Measurements from ENCODE around the gene ACSBG1. TPM values are rescaled to one million over a fixed set of nuclear protein-coding genes. Genes with fewer than 3 reads are reported as not detected.

The ACSBG1 gene
- total RNA-seq, 4 donors from 2014 or later, result 75.9 to 131 (median 92.8) TPM

DNA sequence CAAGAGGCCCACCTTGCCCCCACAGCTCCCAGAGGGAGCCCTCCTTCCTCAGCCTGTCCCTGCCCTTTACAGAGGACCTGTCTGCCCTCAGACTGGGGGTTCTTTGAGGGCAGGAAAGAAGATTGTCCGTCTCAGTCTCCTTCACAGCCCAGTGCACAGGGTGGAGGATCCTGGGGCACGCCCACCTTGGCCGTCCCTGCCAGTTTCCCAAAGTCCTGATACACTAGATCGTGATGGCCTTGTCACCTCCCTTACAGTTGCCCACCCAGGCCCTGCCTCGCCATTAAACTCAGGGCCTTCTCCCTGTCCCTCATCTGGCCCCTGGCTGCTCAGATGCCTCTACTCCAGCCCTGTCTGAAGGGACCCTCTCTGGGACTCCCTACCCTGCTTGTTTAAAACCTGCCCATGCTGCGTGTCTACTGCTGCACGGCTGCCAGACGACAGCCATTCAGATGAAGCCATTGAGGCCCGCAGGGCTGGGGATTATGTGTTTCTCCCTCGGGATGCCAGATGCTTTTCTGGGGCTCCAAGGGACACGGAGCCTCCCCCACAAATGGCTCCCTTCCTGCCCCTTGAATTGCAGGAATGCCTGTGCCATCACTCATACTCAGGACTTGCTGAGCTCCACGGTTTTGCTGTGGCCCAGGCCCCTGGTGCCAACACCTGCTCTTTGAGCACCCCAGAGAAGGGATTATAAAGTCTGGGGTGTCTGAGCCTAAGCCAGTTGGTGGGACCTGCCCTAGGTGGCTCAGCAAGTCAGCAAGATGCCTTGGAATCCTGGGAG lies 27.8 kb downstream of the ACSBG1 start:
- intact Hi-C loops (cut with DNase I; ENCODE audit: low total_unique reads), result no loop called here
- H3K4me3 ChIP-seq (ENCODE audit: low read depth, poor library complexity, severe bottlenecking), result no peak overlapping the region
- DNase-seq (ENCODE audit: low spot score in 2 of 2), result peak; percentile 10 to 81
- no peak for TF ChIP-seq POLR2A (IDR thresholded peaks at IDR 0.05)
- TF ChIP-seq CTCF (IDR thresholded peaks at IDR 0.05), result no peak
- WGBS, 2 donors, result 54 to 67% methylated on average over 10 to 11 of the region's 12 CpGs

DNA sequence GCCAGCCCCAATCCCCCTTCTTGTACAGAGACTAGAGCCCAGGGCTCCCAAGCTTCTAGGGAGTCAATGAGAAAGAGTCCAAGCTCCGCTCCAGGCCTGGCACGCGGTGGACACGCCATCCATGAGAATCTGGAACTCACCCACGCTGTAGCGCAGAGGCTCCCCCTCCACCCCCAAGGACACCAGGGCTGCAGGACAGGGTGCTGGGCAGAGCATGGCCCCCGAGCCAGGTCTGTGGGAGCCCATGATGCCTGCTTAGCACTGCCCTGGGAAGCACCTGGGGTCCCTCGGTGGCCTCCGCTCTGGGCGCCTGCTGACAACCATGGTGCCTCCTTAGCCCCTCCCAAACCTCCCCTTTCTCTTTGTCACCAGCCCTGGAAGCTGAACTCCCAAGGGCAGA lies 28.5 kb downstream of the ACSBG1 start:
- TF ChIP-seq CTCF (IDR thresholded peaks at IDR 0.05) (no peak), POLR2A (IDR thresholded peaks at IDR 0.05) (no peak)
- 94 to 96% methylated on average over 10 of the region's 10 CpGs for WGBS, 2 donors
- peak; percentile 12 to 78 for DNase-seq (ENCODE audit: low spot score in 2 of 2)
- H3K4me3 ChIP-seq (ENCODE audit: low read depth, poor library complexity, severe bottlenecking), result no peak overlapping the region
- intact Hi-C loops (cut with DNase I; ENCODE audit: low total_unique reads), result no loop called here

DNA sequence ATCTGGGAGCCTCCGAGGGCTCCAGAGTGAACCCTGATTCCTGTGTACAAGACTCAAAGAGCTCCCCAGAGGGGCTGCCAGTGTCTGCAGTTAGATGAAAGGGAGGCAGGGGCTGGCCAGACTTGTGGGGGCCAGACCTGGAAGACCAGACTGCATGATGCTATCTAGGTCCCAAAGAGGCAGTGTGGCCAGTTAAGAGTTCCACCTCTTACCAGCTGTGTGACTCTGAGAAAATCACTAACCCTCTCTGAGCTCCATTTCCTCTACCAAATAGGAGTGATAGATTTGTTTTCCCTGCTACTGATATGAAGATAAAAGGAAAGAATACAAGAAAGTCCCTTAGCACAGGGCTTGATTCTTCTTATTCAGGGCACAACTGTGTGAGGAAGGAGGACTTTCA lies 29.0 kb downstream of the ACSBG1 start:
- intact Hi-C loops (cut with DNase I; ENCODE audit: low total_unique reads), result no loop called here
- DNase-seq (ENCODE audit: low spot score in 2 of 2), result peak in 1 of 2 donors; percentile 10
- no peak for TF ChIP-seq POLR2A (IDR thresholded peaks at IDR 0.05)
- no peak for TF ChIP-seq CTCF (IDR thresholded peaks at IDR 0.05)
- WGBS, 2 donors, result 89 to 100% methylated on average over 1 of the region's 1 CpG
- no peak overlapping the region for H3K4me3 ChIP-seq (ENCODE audit: low read depth, poor library complexity, severe bottlenecking)

DNA sequence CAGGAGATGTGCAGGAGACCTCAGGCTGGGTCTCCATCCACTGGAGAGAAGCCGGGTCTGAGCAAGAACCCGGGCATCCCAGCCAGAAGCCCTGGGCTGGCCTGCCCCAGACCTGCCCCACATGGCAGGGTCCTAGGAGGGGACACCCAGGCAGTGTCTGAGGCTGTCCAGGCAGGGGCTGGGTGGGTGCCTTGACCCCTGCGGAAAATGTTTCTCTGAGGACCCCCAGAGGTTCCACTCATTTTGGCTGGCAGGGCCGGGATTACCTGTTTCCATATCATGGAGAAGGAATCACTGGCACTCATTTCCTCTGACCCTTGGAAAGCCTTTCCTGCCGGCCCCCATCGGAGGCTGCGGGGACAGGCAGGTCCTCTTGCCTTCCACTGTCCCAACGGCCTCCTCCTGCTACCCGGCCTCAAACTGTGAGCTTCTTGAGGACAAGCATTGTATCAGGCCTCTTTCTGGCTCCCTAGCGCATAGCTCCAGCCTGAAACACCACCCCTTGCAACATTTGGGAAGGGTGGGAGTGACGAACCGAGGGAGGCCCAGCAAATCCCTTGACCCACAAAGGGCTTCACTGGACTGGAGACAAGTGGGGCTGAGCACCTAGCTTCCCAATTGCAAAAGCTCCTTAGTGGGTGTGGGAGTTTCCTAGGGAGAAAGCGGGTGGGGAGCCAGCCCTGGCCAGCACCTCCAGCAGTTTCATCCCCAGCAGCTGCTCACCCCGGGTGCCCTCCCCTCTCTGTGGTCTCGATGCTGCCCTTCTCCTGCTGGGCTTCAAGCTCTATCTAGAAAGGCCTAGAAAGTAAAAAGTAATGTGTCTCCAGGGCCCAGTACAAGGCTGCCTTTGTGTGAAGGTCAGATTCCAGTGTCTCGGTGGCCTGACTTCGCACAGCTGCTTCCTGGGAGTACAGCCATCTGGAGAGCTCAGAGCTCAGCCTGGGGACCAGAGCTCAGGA lies 29.7 kb downstream of the ACSBG1 start:
- no peak overlapping the region for H3K4me3 ChIP-seq (ENCODE audit: low read depth, poor library complexity, severe bottlenecking)
- DNase-seq (ENCODE audit: low spot score in 2 of 2), result peak; percentile 11 to 83
- intact Hi-C loops (cut with DNase I; ENCODE audit: low total_unique reads), result no loop called here
- 79 to 82% methylated on average over 17 of the region's 17 CpGs for whole genome bisulfite sequencing, 2 donors
- TF ChIP-seq CTCF (IDR thresholded peaks at IDR 0.05), result no peak
- no peak for TF ChIP-seq POLR2A (IDR thresholded peaks at IDR 0.05)

DNA sequence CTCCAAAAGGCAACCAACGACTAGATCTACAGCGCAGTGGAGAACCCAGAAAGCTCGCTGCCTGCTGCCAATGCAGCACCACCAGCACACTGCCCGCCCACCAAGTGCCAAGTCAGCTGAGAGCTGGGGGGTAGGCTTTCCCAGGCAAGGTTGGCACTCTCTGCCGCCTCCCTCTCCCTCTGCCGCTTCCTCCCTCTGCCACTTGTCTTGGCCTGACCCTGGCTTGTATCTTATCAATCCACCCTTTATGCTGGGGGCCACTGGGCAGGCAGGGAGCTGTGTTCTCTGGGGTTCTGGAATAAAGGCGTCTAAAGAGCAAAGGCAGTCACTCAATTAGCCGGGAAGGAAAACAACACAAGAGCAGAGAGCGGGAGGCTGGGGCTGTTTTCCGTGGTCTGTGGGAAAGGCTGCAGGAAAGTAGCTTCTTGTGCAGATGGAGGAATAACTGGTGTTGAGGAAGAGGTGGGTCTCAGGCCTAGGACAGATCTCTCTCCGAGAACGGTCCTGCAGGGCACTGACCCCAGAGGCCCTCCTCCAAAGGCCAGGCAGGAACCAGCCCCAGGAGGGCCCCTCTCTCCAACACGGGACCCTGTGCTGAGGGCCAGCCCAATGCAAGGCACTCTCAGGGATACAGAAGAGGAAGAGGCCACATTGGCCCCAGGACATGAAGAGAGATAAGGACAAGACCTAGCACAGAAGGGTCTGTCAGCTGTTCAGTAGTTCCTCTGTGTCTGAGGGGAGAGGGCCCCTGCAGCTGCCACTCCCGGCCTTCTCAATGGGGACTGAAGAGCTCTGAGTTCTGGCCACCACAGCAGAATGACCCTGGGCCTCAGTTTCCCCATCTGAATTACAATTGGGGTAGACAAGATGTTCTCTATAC lies 30.8 kb downstream of the ACSBG1 start:
- TF ChIP-seq POLR2A (IDR thresholded peaks at IDR 0.05), result no peak
- no peak for TF ChIP-seq CTCF (IDR thresholded peaks at IDR 0.05)
- peak; percentile 14 to 78 for DNase-seq (ENCODE audit: low spot score in 2 of 2)
- WGBS, 2 donors, result 64 to 67% methylated on average over 11 to 14 of the region's 14 CpGs
- no peak overlapping the region for H3K4me3 ChIP-seq (ENCODE audit: low read depth, poor library complexity, severe bottlenecking)
- intact Hi-C loops (cut with DNase I; ENCODE audit: low total_unique reads), result no loop called here
